Measurements from ENCODE around the gene DNAJC4.
A peak's percentile ranks its signal among the peaks of the same experiment; 100 is the strongest.

DNAJC4 gene

GRCh38 chr11:64249563-64250414, 19.4 kb downstream of the DNAJC4 start:
- Histone ChIP-seq H3K9ac (ENCODE audit: low read depth, low read length) (no peak overlapping the region), H3K4me1 (ENCODE audit: control insufficient read depth, insufficient read depth, low read length) (peaks cover 34% of the 10 kb centered on the region), H3K4me2 (ENCODE audit: low read length) (no peak overlapping the region), H3K4me3 (ENCODE audit: low read length) (no peak overlapping the region), H3K36me3 (ENCODE audit: insufficient read depth, low read length) (peaks cover 12% of the 10 kb centered on the region), H3K9me3 (replicated peaks; ENCODE audit: low read length) (no peaks in the 10 kb centered on the region), H3K27me3 (ENCODE audit: control insufficient read depth, insufficient read depth, low read length) (no peaks in the 10 kb centered on the region)

- peak overlapping the region; percentile 62 for H3K9ac ChIP-seq (ENCODE audit: low read depth, low read length)
- no peaks in the 10 kb centered on the region for H3K9me3 ChIP-seq (replicated peaks; ENCODE audit: low read length)
- peaks cover 15% of the 10 kb centered on the region for H3K36me3 ChIP-seq (ENCODE audit: insufficient read depth, low read length)
- peak overlapping the region; percentile 92 for H3K4me3 ChIP-seq (ENCODE audit: low read length)
- H3K27me3 ChIP-seq (ENCODE audit: control insufficient read depth, insufficient read depth, low read length) = no peaks in the 10 kb centered on the region
- H3K4me1 ChIP-seq (ENCODE audit: control insufficient read depth, insufficient read depth, low read length) = peaks cover 28% of the 10 kb centered on the region
- peak overlapping the region; percentile 88 for H3K4me2 ChIP-seq (ENCODE audit: low read length)
These were observed 20.2 kb downstream of the DNAJC4 start for GRCh38 chr11:64250415-64251015.

- Histone ChIP-seq H3K4me2 (ENCODE audit: low read length) (peak within 1 kb of the TSS; percentile 88), H3K9ac (ENCODE audit: low read depth, low read length) (peak within 1 kb of the TSS; percentile 93), H3K36me3 (ENCODE audit: insufficient read depth, low read length) (peaks cover 22% of the 10 kb centered on the region), H3K27me3 (ENCODE audit: control insufficient read depth, insufficient read depth, low read length) (no peaks in the 10 kb centered on the region), H3K9me3 (replicated peaks; ENCODE audit: low read length) (no peaks in the 10 kb centered on the region), H3K4me1 (ENCODE audit: control insufficient read depth, insufficient read depth, low read length) (peaks cover 28% of the 10 kb centered on the region), H3K4me3 (ENCODE audit: low read length) (peak within 1 kb of the TSS; percentile 92)
These were observed 20.8 kb downstream of the DNAJC4 start, which contains the start of gene PLCB3 for GRCh38 chr11:64251016-64251752. Gene PLCB3, plus strand, starts transcription at chr11:64251530. Its CDS starts 120 bp downstream, at chr11:64251650.

- Histone ChIP-seq H3K9me3 (replicated peaks; ENCODE audit: low read length) (no peaks in the 10 kb centered on the region), H3K9ac (ENCODE audit: low read depth, low read length) (peak overlapping the region; percentile 93), H3K4me2 (ENCODE audit: low read length) (peak overlapping the region; percentile 88), H3K4me3 (ENCODE audit: low read length) (peak overlapping the region; percentile 92), H3K27me3 (ENCODE audit: control insufficient read depth, insufficient read depth, low read length) (no peaks in the 10 kb centered on the region), H3K36me3 (ENCODE audit: insufficient read depth, low read length) (peaks cover 27% of the 10 kb centered on the region), H3K4me1 (ENCODE audit: control insufficient read depth, insufficient read depth, low read length) (peaks cover 28% of the 10 kb centered on the region)
These were observed 21.3 kb downstream of the DNAJC4 start for GRCh38 chr11:64251753-64252002.

GRCh38 chr11:64252003-64252872, 21.9 kb downstream of the DNAJC4 start:
- Histone ChIP-seq H3K4me2 (ENCODE audit: low read length) (peak overlapping the region; percentile 88), H3K4me1 (ENCODE audit: control insufficient read depth, insufficient read depth, low read length) (peaks cover 24% of the 10 kb centered on the region), H3K27me3 (ENCODE audit: control insufficient read depth, insufficient read depth, low read length) (no peaks in the 10 kb centered on the region), H3K9me3 (replicated peaks; ENCODE audit: low read length) (no peaks in the 10 kb centered on the region), H3K9ac (ENCODE audit: low read depth, low read length) (peak overlapping the region; percentile 93), H3K36me3 (ENCODE audit: insufficient read depth, low read length) (peaks cover 30% of the 10 kb centered on the region), H3K4me3 (ENCODE audit: low read length) (peak overlapping the region; percentile 92)

GRCh38 chr11:64253043-64253442, 22.7 kb downstream of the DNAJC4 start:
- Histone ChIP-seq H3K9me3 (replicated peaks; ENCODE audit: low read length) (no peaks in the 10 kb centered on the region), H3K4me1 (ENCODE audit: control insufficient read depth, insufficient read depth, low read length) (peaks cover 18% of the 10 kb centered on the region), H3K4me2 (ENCODE audit: low read length) (peak overlapping the region; percentile 88), H3K36me3 (ENCODE audit: insufficient read depth, low read length) (peaks cover 34% of the 10 kb centered on the region), H3K4me3 (ENCODE audit: low read length) (peak overlapping the region; percentile 92), H3K9ac (ENCODE audit: low read depth, low read length) (peak overlapping the region; percentile 93), H3K27me3 (ENCODE audit: control insufficient read depth, insufficient read depth, low read length) (no peaks in the 10 kb centered on the region)

- no peaks in the 10 kb centered on the region for H3K27me3 ChIP-seq (ENCODE audit: control insufficient read depth, insufficient read depth, low read length)
- H3K4me2 ChIP-seq (ENCODE audit: low read length) = peak overlapping the region; percentile 88
- H3K4me3 ChIP-seq (ENCODE audit: low read length) = peak overlapping the region; percentile 92
- no peaks in the 10 kb centered on the region for H3K9me3 ChIP-seq (replicated peaks; ENCODE audit: low read length)
- peaks cover 18% of the 10 kb centered on the region for H3K4me1 ChIP-seq (ENCODE audit: control insufficient read depth, insufficient read depth, low read length)
- peaks cover 38% of the 10 kb centered on the region for H3K36me3 ChIP-seq (ENCODE audit: insufficient read depth, low read length)
- peak overlapping the region; percentile 32 for H3K9ac ChIP-seq (ENCODE audit: low read depth, low read length)
These were observed 23.1 kb downstream of the DNAJC4 start for GRCh38 chr11:64253481-64253880.

GRCh38 chr11:64254326-64254725, 24.0 kb downstream of the DNAJC4 start:
- Histone ChIP-seq H3K4me3 (ENCODE audit: low read length) (no peak overlapping the region), H3K9me3 (replicated peaks; ENCODE audit: low read length) (no peaks in the 10 kb centered on the region), H3K4me2 (ENCODE audit: low read length) (no peak overlapping the region), H3K36me3 (ENCODE audit: insufficient read depth, low read length) (peaks cover 47% of the 10 kb centered on the region), H3K9ac (ENCODE audit: low read depth, low read length) (no peak overlapping the region), H3K4me1 (ENCODE audit: control insufficient read depth, insufficient read depth, low read length) (peaks cover 18% of the 10 kb centered on the region), H3K27me3 (ENCODE audit: control insufficient read depth, insufficient read depth, low read length) (no peaks in the 10 kb centered on the region)

GRCh38 chr11:64255135-64256128, 25.1 kb downstream of the DNAJC4 start:
- H3K4me2 ChIP-seq (ENCODE audit: low read length) = no peak overlapping the region
- H3K36me3 ChIP-seq (ENCODE audit: insufficient read depth, low read length) = peaks cover 58% of the 10 kb centered on the region
- H3K9ac ChIP-seq (ENCODE audit: low read depth, low read length) = no peak overlapping the region
- H3K9me3 ChIP-seq (replicated peaks; ENCODE audit: low read length) = no peaks in the 10 kb centered on the region
- peaks cover 18% of the 10 kb centered on the region for H3K4me1 ChIP-seq (ENCODE audit: control insufficient read depth, insufficient read depth, low read length)
- no peak overlapping the region for H3K4me3 ChIP-seq (ENCODE audit: low read length)
- no peaks in the 10 kb centered on the region for H3K27me3 ChIP-seq (ENCODE audit: control insufficient read depth, insufficient read depth, low read length)

GRCh38 chr11:64256300-64256699, 26.0 kb downstream of the DNAJC4 start:
- Histone ChIP-seq H3K4me2 (ENCODE audit: low read length) (no peak overlapping the region), H3K4me1 (ENCODE audit: control insufficient read depth, insufficient read depth, low read length) (peaks cover 12% of the 10 kb centered on the region), H3K36me3 (ENCODE audit: insufficient read depth, low read length) (peaks cover 67% of the 10 kb centered on the region), H3K9me3 (replicated peaks; ENCODE audit: low read length) (no peaks in the 10 kb centered on the region), H3K4me3 (ENCODE audit: low read length) (no peak overlapping the region), H3K9ac (ENCODE audit: low read depth, low read length) (no peak overlapping the region), H3K27me3 (ENCODE audit: control insufficient read depth, insufficient read depth, low read length) (no peaks in the 10 kb centered on the region)
